GM21360 (cell line): Measurements from ENCODE around the gene CD2BP2.
"Not testable (repeated sequence)": the region's sequence is repeated elsewhere in the genome, so short reads cannot be mapped to it uniquely, and the experiment has no call there.

Experiments
- ATAC-seq: cut with Tn5 transposase; IDR thresholded peaks from one replicate; pipeline ENCODE4 v1.9.1; 2021; ENCODE audit warnings: mild to moderate bottlenecking, moderate library complexity; ENCODE audit not compliant: unreplicated experiment

The CD2BP2 gene

GRCh38 chr16:30346286-30346685 is 8.8 kb downstream of the CD2BP2 start:
- ATAC-seq = no peak

- not testable (repeated sequence) for ATAC-seq
Observed at GRCh38 chr16:30343491-30343820, 11.7 kb downstream of the CD2BP2 start.

- no peak for ATAC-seq
Observed at GRCh38 chr16:30342751-30343490, 12.2 kb downstream of the CD2BP2 start.

GRCh38 chr16:30341971-30342370 is 13.1 kb downstream of the CD2BP2 start:
- ATAC-seq = not testable (repeated sequence)

GRCh38 chr16:30340621-30341020 is 14.5 kb downstream of the CD2BP2 start:
- ATAC-seq = no peak

- not testable (repeated sequence) for ATAC-seq
Observed at GRCh38 chr16:30338715-30339114, 16.4 kb downstream of the CD2BP2 start.

GRCh38 chr16:30337964-30338357 is 17.1 kb downstream of the CD2BP2 start:
- ATAC-seq = not testable (repeated sequence)

GRCh38 chr16:30335598-30336474 is 19.3 kb downstream of the CD2BP2 start:
- ATAC-seq = peak; percentile 4

GRCh38 chr16:30335028-30335597 is 20.0 kb downstream of the CD2BP2 start:
- peak; percentile 61 for ATAC-seq

GRCh38 chr16:30334473-30334989 is 20.6 kb downstream of the CD2BP2 start:
- peak; percentile 71 for ATAC-seq

GRCh38 chr16:30324220-30324619 is 30.9 kb downstream of the CD2BP2 start:
- not testable (repeated sequence) for ATAC-seq

- ATAC-seq = not testable (repeated sequence)
Observed at GRCh38 chr16:30318647-30319046, 36.5 kb downstream of the CD2BP2 start.

- not testable (repeated sequence) for ATAC-seq
Observed at GRCh38 chr16:30310937-30311336, 44.2 kb downstream of the CD2BP2 start.

GRCh38 chr16:30309255-30309654 is 45.9 kb downstream of the CD2BP2 start:
- not testable (repeated sequence) for ATAC-seq
